Stimulated activated naive CD8-positive, alpha-beta T cell treated with anti-CD3 and anti-CD28 coated beads, Interleukin-15, Interleukin-2, amounts not matched to agents 100 ng/mL and 50 ng/mL, for 24 hours (primary cell): ENCODE results near the gene SLITRK4.

ENCODE experiments used
- H3K27ac Mint-ChIP-seq: one replicate; pipeline ENCODE4 v1.8.0; 2021; ENCODE audit warnings: mild to moderate bottlenecking, mixed read lengths
- H3K27me3 Mint-ChIP-seq: one replicate; pipeline ENCODE4 v1.8.0; 2021; ENCODE audit warnings: mixed read lengths
- H3K36me3 Mint-ChIP-seq: one replicate; pipeline ENCODE4 v1.8.0; 2021; ENCODE audit warnings: low read depth, mixed read lengths
- H3K4me1 Mint-ChIP-seq: one replicate; pipeline ENCODE4 v1.8.0; 2021; ENCODE audit warnings: low read depth, mixed read lengths
- H3K4me3 Mint-ChIP-seq: one replicate; pipeline ENCODE4 v1.8.0; 2021; ENCODE audit warnings: mild to moderate bottlenecking, mixed read lengths
- H3K9me3 Mint-ChIP-seq: one replicate; pipeline ENCODE4 v1.8.0; 2021; ENCODE audit warnings: mixed read lengths

SLITRK4 gene

GRCh38 chrX:143623657-143624056 lies 12.2 kb downstream of the SLITRK4 start:
- H3K4me1 Mint-ChIP-seq = no peaks in the 10 kb centered on the region
- no peak overlapping the region for H3K27ac Mint-ChIP-seq
- H3K4me3 Mint-ChIP-seq = no peak overlapping the region
- H3K36me3 Mint-ChIP-seq = no peaks in the 10 kb centered on the region
- no peaks in the 10 kb centered on the region for H3K9me3 Mint-ChIP-seq
- no peaks in the 10 kb centered on the region for H3K27me3 Mint-ChIP-seq

- Mint-ChIP-seq H3K4me1 (no peaks in the 10 kb centered on the region), H3K27me3 (no peaks in the 10 kb centered on the region), H3K36me3 (no peaks in the 10 kb centered on the region), H3K27ac (no peak overlapping the region), H3K9me3 (no peaks in the 10 kb centered on the region), H3K4me3 (no peak overlapping the region)
Observed at GRCh38 chrX:143621276-143621675, 14.6 kb downstream of the SLITRK4 start.

- Mint-ChIP-seq H3K27ac (no peak overlapping the region), H3K4me3 (no peak overlapping the region), H3K9me3 (peaks cover 6% of the 10 kb centered on the region), H3K36me3 (no peaks in the 10 kb centered on the region), H3K27me3 (no peaks in the 10 kb centered on the region), H3K4me1 (no peaks in the 10 kb centered on the region)
Observed at GRCh38 chrX:143615851-143616250, 20.1 kb downstream of the SLITRK4 start.

GRCh38 chrX:143601809-143602208 lies 34.1 kb downstream of the SLITRK4 start:
- no peaks in the 10 kb centered on the region for H3K36me3 Mint-ChIP-seq
- H3K27ac Mint-ChIP-seq = no peak overlapping the region
- H3K9me3 Mint-ChIP-seq = peaks cover 10% of the 10 kb centered on the region
- H3K4me3 Mint-ChIP-seq = no peak overlapping the region
- no peaks in the 10 kb centered on the region for H3K4me1 Mint-ChIP-seq
- no peaks in the 10 kb centered on the region for H3K27me3 Mint-ChIP-seq

- Mint-ChIP-seq H3K36me3 (no peaks in the 10 kb centered on the region), H3K4me1 (no peaks in the 10 kb centered on the region), H3K4me3 (no peak overlapping the region), H3K9me3 (no peaks in the 10 kb centered on the region), H3K27me3 (no peaks in the 10 kb centered on the region), H3K27ac (no peak overlapping the region)
Observed at GRCh38 chrX:143581240-143581639, 54.7 kb downstream of the SLITRK4 start.

GRCh38 chrX:143580266-143580665 lies 55.6 kb downstream of the SLITRK4 start:
- H3K27me3 Mint-ChIP-seq = no peaks in the 10 kb centered on the region
- no peak overlapping the region for H3K4me3 Mint-ChIP-seq
- H3K9me3 Mint-ChIP-seq = no peaks in the 10 kb centered on the region
- H3K27ac Mint-ChIP-seq = no peak overlapping the region
- H3K36me3 Mint-ChIP-seq = no peaks in the 10 kb centered on the region
- H3K4me1 Mint-ChIP-seq = no peaks in the 10 kb centered on the region
